ENCODE data around the gene TNPO2.

The TNPO2 gene
- total RNA-seq: 51.7 to 69.9 (median 61.4) reads per million in 4 donors

- peak in 4 of 5 donors; percentile 24 to 69 (median 40) for DNase-seq
These were observed at the start of gene TNPO2 for GRCh38 chr19:12723641-12724426. TNPO2 (minus strand) TSS chr19:12723932; CDS start chr19:12720977, 2,955 bp downstream.

GRCh38 chr19:12772323-12772722 lies 48.6 kb upstream of the TNPO2 start:
- no peak for DNase-seq

- no peak for DNase-seq
These were observed 47.2 kb upstream of the TNPO2 start for GRCh38 chr19:12770922-12771321.

- DNase-seq: peak in 4 of 5 donors; percentile 53 to 71 (median 64)
These were observed 46.0 kb upstream of the TNPO2 start for GRCh38 chr19:12769689-12770088.

- DNase-seq: no peak
These were observed 43.9 kb upstream of the TNPO2 start for GRCh38 chr19:12767666-12768065.

- DNase-seq: no peak
These were observed 43.4 kb upstream of the TNPO2 start for GRCh38 chr19:12767150-12767549.

- peak; percentile 65 to 80 (median 68) for DNase-seq
These were observed 42.4 kb upstream of the TNPO2 start for GRCh38 chr19:12766051-12766521.

GRCh38 chr19:12764698-12765097 lies 41.0 kb upstream of the TNPO2 start:
- DNase-seq: no peak

- DNase-seq: no peak
These were observed 39.4 kb upstream of the TNPO2 start for GRCh38 chr19:12763100-12763499.

- DNase-seq: no peak
These were observed 36.0 kb upstream of the TNPO2 start for GRCh38 chr19:12759686-12760085.

GRCh38 chr19:12757544-12758274 lies 34.0 kb upstream of the TNPO2 start:
- DNase-seq: peak in 4 of 5 donors; percentile 42 to 63 (median 56)

GRCh38 chr19:12756150-12756883 lies 32.6 kb upstream of the TNPO2 start:
- no peak for DNase-seq

- no peak for DNase-seq
These were observed 30.9 kb upstream of the TNPO2 start for GRCh38 chr19:12754465-12755196.

GRCh38 chr19:12752056-12752781 lies 28.5 kb upstream of the TNPO2 start:
- DNase-seq: no peak

GRCh38 chr19:12751635-12752034 lies 27.9 kb upstream of the TNPO2 start, which contains the start of gene BEST2:
BEST2 (plus strand) TSS chr19:12751791; CDS start chr19:12752593, 802 bp downstream.
- no peak for DNase-seq

GRCh38 chr19:12750851-12751250 lies 27.1 kb upstream of the TNPO2 start:
- no peak for DNase-seq

GRCh38 chr19:12749938-12750521 lies 26.3 kb upstream of the TNPO2 start:
- DNase-seq: no peak

- no peak for DNase-seq
These were observed 24.8 kb upstream of the TNPO2 start for GRCh38 chr19:12748489-12748888.

- DNase-seq: no peak
These were observed 21.6 kb upstream of the TNPO2 start for GRCh38 chr19:12745166-12745897.

- no peak for DNase-seq
These were observed 14.2 kb upstream of the TNPO2 start for GRCh38 chr19:12737835-12738351.

Data from T-helper 1 cell (primary cell).